Erythroblast (primary cell): ENCODE results near the gene MATCAP1.

Experiments
- GATA1 ChIP-seq: IDR thresholded peaks from 2 replicates; pipeline ENCODE4 v1.6.1; 2011; ENCODE audit warnings: low read depth, mild to moderate bottlenecking, control low read depth, low read length, moderate library complexity
- POLR2A ChIP-seq: IDR thresholded peaks from 2 replicates; pipeline ENCODE4 v1.6.1; 2011; ENCODE audit warnings: mild to moderate bottlenecking, low read length

- TF ChIP-seq POLR2A (no peak), GATA1 (no peak)
Measured at GRCh38 chr16:67151431-67152097, 32.2 kb downstream of the MATCAP1 start.
